ENCODE measurements around the gene SPSB3.
"Not testable (repeated sequence)": the region's sequence is repeated elsewhere in the genome, so short reads cannot be mapped to it uniquely, and the experiment has no call there.

The SPSB3 gene

GRCh38 chr16:1741553-1742165 is 40.7 kb downstream of the SPSB3 start:
- no peak for DNase-seq (ENCODE audit: low spot score)

GRCh38 chr16:1740781-1741490 is 41.4 kb downstream of the SPSB3 start:
- DNase-seq (ENCODE audit: low spot score): no peak

GRCh38 chr16:1740234-1740633 is 42.1 kb downstream of the SPSB3 start:
- no peak for DNase-seq (ENCODE audit: low spot score)

GRCh38 chr16:1734816-1735215 is 47.6 kb downstream of the SPSB3 start:
- no peak for DNase-seq (ENCODE audit: low spot score)

- DNase-seq (ENCODE audit: low spot score): no peak
Observed at GRCh38 chr16:1734123-1734522, 48.2 kb downstream of the SPSB3 start.

- not testable (repeated sequence) for DNase-seq (ENCODE audit: low spot score)
Observed at GRCh38 chr16:1732551-1732987, 49.8 kb downstream of the SPSB3 start.

- no peak for DNase-seq (ENCODE audit: low spot score)
Observed at GRCh38 chr16:1732071-1732470, 50.3 kb downstream of the SPSB3 start.

- no peak for DNase-seq (ENCODE audit: low spot score)
Observed at GRCh38 chr16:1731603-1732002, 50.8 kb downstream of the SPSB3 start.

- no peak for DNase-seq (ENCODE audit: low spot score)
Observed at GRCh38 chr16:1731073-1731472, 51.3 kb downstream of the SPSB3 start.

GRCh38 chr16:1729445-1729844 is 52.9 kb downstream of the SPSB3 start:
- no peak for DNase-seq (ENCODE audit: low spot score)

GRCh38 chr16:1729026-1729425 is 53.3 kb downstream of the SPSB3 start:
- DNase-seq (ENCODE audit: low spot score): no peak

- no peak for DNase-seq (ENCODE audit: low spot score)
Observed at GRCh38 chr16:1727651-1728624, 54.4 kb downstream of the SPSB3 start.

Data from Ammon's horn (tissue), 1 donor.